Uterus (tissue), 4 donors: ENCODE results near the gene CYP2E1. TPM values are rescaled to one million over a fixed set of nuclear protein-coding genes. Genes with fewer than 3 reads are reported as not detected.
"Not testable (repeated sequence)": the region's sequence is repeated elsewhere in the genome, so short reads cannot be mapped to it uniquely, and the experiment has no call there.

ENCODE experiments used
- DNase-seq, 2 donors: peaks; one replicate each; pipeline ENCODE4 v3.0.0-alpha.2; 2019 to 2020
- H3K27ac ChIP-seq, 2 donors: fragments of 200-600 bp; sonication (generic); 1 replicate in 1 of 2; 2 replicates in 1 of 2; pipeline ENCODE4 v1.5.1; 2016 to 2018
- H3K27me3 ChIP-seq, 2 donors: fragments of 200-600 bp; sonication (generic); one replicate each; pipeline ENCODE4 v1.5.1; 2018 to 2019; ENCODE audit warnings: control low read depth in 1 of 2
- H3K36me3 ChIP-seq, 2 donors: fragments of 200-600 bp; sonication (generic); one replicate each; pipeline ENCODE4 v1.5.1; 2019; ENCODE audit warnings: control low read depth in 1 of 2
- H3K4me1 ChIP-seq, 2 donors: fragments of 200-600 bp; sonication (generic); one replicate each; pipeline ENCODE4 v1.5.1; 2018 to 2019; ENCODE audit warnings: control low read depth in 1 of 2
- H3K4me3 ChIP-seq, 2 donors: fragments of 200-600 bp; sonication (generic); 1 replicate in 1 of 2; 2 replicates in 1 of 2; pipeline ENCODE4 v1.5.1; 2018 to 2019; ENCODE audit warnings: mild to moderate bottlenecking in 1 of 2
- H3K9me3 ChIP-seq, 2 donors: fragments of 200-600 bp; sonication (generic); one replicate each; pipeline ENCODE4 v1.5.1; 2019; ENCODE audit warnings: control low read depth in 1 of 2
- CTCF ChIP-seq, 4 experiments: fragments of 200-600 bp in 2 of 4; fragments of 450-650 bp in 2 of 4; sonication (generic) in 2 of 4; IDR thresholded peaks; one replicate each; pipeline ENCODE4 v1.5.1; 2016 to 2019; ENCODE audit warnings: antibody characterized with exemption in 4 of 4, mild to moderate bottlenecking in 2 of 4, moderate library complexity in 1 of 4
- POLR2A ChIP-seq, 2 donors: fragments of 450-650 bp; IDR thresholded peaks; one replicate each; pipeline ENCODE4 v1.6.1; 2016; ENCODE audit warnings: antibody characterized with exemption in 2 of 2, mild to moderate bottlenecking in 1 of 2, moderate library complexity in 1 of 2
- intact Hi-C: fragments of 100-400 bp; cut with DNase I; formaldehyde crosslinking; loops from one replicate; pipeline ENCODE4 v1.15.1; 2023; ENCODE audit warnings: low total_unique reads
- total RNA-seq, 4 donors: library from RNA; depleted of rRNA in 3 of 4; stranded (reverse); fragments of >200 nt in 3 of 4; gene quantifications; one replicate each; pipeline versions ENCODE4 v1.1.0 to v1.2.4, GENCODE V29; 2014 to 2023
- donor health status: DM: yes; HTN: yes; CAD: no.

CYP2E1 gene
- total RNA-seq, 4 donors from 2014 or later = 0.29 to 6.9 (median 1.1) TPM

- intact Hi-C loops = no loop called here
- no peaks in the 10 kb centered on the region for H3K4me1 ChIP-seq
- H3K27me3 ChIP-seq = no peaks in the 10 kb centered on the region
- TF ChIP-seq POLR2A (IDR thresholded peaks at IDR 0.05) (no peak), CTCF (IDR thresholded peaks at IDR 0.05) (no peak)
- H3K4me3 ChIP-seq = no peak overlapping the region
- no peak overlapping the region for H3K27ac ChIP-seq
- H3K36me3 ChIP-seq = no peaks in the 10 kb centered on the region
- DNase-seq = no peak
- H3K9me3 ChIP-seq = peaks cover 0 to 14% of the 10 kb centered on the region in 2 donors
These were observed 38.8 kb upstream of the CYP2E1 start for GRCh38 chr10:133488354-133488753.

DNA sequence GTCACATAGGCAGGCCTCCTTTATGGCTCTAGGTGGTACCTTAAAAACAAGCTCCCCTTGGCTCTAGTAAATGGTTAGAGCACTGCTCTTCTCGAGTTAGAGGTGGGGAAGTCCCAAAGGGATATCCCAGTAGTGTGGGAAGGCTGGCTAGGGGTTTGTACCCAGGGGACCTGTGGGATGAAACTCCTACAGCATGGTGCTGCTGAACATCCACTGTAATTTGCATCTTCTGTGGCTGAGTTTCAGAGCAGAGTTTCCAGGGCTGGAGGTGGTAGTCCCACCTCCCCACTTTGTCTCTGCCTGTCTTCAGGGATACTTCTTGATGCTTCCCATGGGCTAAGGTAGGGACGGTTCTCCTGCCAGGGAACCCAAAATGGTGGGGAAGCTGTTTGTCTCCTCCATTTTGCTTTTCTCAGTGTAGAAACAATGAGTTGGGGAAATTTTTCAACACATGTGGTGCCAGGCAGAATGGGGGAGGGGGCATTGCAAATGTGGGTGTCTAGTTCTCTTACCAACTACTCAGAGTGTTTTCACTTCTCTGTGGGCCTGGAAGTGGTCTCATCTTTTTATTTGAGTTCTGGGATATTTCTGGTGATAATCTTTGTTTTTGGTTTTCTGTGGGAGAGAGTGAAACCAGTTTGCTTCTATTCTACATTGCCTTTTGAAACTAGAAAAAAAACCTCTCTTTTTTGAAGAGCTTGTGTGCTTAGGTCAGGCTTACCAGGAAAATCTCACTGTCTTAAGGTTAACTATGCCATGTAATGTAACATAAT is 37.2 kb upstream of the CYP2E1 start:
- Histone ChIP-seq H3K36me3 (no peaks in the 10 kb centered on the region), H3K4me1 (no peaks in the 10 kb centered on the region), H3K27ac (no peak overlapping the region), H3K27me3 (no peaks in the 10 kb centered on the region), H3K9me3 (peaks cover 0 to 6% of the 10 kb centered on the region in 2 donors), H3K4me3 (no peak overlapping the region)
- TF ChIP-seq CTCF (IDR thresholded peaks at IDR 0.05) (no peak), POLR2A (IDR thresholded peaks at IDR 0.05) (no peak)
- intact Hi-C loops = no loop called here
- no peak for DNase-seq

DNA sequence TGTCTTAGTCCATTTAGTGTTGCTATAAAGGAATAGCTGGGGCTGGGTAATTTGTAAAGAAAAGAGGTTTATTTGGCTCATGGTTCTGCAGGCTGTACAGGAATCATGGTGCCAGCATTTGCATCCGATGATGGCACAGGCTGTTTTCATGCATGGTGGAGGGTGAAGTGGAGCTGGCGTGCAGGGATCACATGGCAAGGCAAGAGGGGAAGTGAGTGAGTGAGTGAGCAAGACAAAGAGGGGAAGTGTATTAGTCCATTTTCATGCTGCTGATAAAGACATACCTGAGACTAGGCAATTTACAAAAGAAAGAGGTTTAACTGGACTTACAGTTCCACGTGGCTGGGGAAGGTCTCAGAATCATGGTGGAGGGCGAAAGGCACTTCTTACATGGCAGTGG is 33.6 kb upstream of the CYP2E1 start:
- DNase-seq, intact Hi-C loops, H3K27ac ChIP-seq, H3K27me3 ChIP-seq, H3K9me3 ChIP-seq, H3K4me3 ChIP-seq, H3K36me3 ChIP-seq, H3K4me1 ChIP-seq: not testable (repeated sequence)

DNA sequence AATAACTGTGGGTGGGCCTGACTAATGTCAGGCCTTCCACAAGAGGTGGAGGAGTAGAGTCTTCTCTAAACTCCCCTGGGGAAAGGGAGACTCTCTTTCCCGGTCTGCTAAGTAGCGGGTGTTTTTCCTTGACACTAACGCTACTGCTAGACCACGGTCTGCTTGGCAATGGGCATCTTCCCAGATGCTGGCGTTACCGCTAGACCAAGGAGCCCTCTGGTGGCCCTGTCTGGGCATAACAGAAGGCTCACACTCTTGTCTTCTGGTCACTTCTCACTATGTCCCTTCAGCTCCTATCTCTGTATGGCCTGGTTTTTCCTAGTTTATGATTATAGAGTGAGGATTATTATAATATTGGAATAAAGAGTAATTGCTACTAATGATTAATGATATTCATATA is 29.8 kb upstream of the CYP2E1 start:
- H3K36me3 ChIP-seq, H3K4me1 ChIP-seq, intact Hi-C loops, H3K4me3 ChIP-seq, H3K9me3 ChIP-seq, DNase-seq, H3K27ac ChIP-seq, H3K27me3 ChIP-seq: not testable (repeated sequence)

- DNase-seq, H3K36me3 ChIP-seq, H3K27me3 ChIP-seq, H3K9me3 ChIP-seq, H3K4me3 ChIP-seq, H3K27ac ChIP-seq, intact Hi-C loops, H3K4me1 ChIP-seq: not testable (repeated sequence)
These were observed 28.0 kb upstream of the CYP2E1 start for GRCh38 chr10:133499176-133499575.

GRCh38 chr10:133500897-133501296 is 26.3 kb upstream of the CYP2E1 start:
- H3K9me3 ChIP-seq, H3K36me3 ChIP-seq, H3K27ac ChIP-seq, DNase-seq, H3K4me3 ChIP-seq, intact Hi-C loops, H3K4me1 ChIP-seq, H3K27me3 ChIP-seq: not testable (repeated sequence)

DNA sequence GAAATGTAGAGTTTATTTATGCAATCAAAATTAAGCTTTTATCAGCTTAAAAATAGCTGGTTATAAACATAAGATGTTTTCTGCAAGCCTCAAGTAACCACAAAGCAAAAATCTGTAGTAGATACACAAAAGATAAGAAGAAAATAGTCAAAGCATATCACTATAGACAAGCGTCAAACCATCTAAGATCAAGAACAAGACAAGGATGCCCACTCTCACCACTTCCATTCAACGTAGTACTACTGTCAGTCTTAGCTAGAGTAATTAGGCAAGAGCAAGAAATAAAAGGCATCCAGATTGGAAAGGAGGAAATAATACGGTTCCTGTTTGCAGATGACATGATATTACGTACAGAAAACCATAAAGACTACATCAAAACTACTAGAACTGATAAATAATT is 17.5 kb upstream of the CYP2E1 start:
- Histone ChIP-seq H3K36me3 (no peaks in the 10 kb centered on the region), H3K27me3 (no peaks in the 10 kb centered on the region), H3K4me1 (no peaks in the 10 kb centered on the region), H3K27ac (no peak overlapping the region), H3K4me3 (no peak overlapping the region), H3K9me3 (peaks cover 0 to 7% of the 10 kb centered on the region in 2 donors)
- TF ChIP-seq POLR2A (IDR thresholded peaks at IDR 0.05) = no peak
- no peak for TF ChIP-seq CTCF (IDR thresholded peaks at IDR 0.05)
- intact Hi-C loops = no loop called here
- DNase-seq = no peak
